A549 (cell line): ENCODE measurements around the gene FAM20C.

Source experiments
- CBX8 ChIP-seq: fragments of 200-600 bp; sonication (generic); IDR thresholded peaks from 2 replicates; pipeline ENCODE4 v1.6.1; 2016
- CHD2 ChIP-seq: fragments of 150-350 bp; IDR thresholded peaks from 2 replicates; pipeline ENCODE4 v1.6.1; 2014; ENCODE audit warnings: low read length; ENCODE audit not compliant: partially characterized antibody
- CHD4 ChIP-seq: fragments of 200-600 bp; sonication (generic); IDR thresholded peaks from 2 replicates; pipeline ENCODE4 v1.6.1; 2016; ENCODE audit warnings: antibody characterized with exemption, mild to moderate bottlenecking, borderline replicate concordance
- EP300 ChIP-seq, 2 experiments: fragments of >200 bp; sonication (Bioruptor Twin); formaldehyde crosslinking; IDR thresholded peaks; 2 replicates in 1 of 2; 3 replicates in 1 of 2; pipeline ENCODE4 v1.6.1; 2016 to 2017
- HOXA7 ChIP-seq: fragments of 250-450 bp; sonication (Bioruptor Pico); IDR thresholded peaks from 2 replicates; pipeline ENCODE4 v1.5.0; 2020; ENCODE audit warnings: mild to moderate bottlenecking, moderate library complexity
- MAFK ChIP-seq: fragments of 450-650 bp; IDR thresholded peaks from 2 replicates; pipeline ENCODE4 v1.6.1; 2014; ENCODE audit not compliant: partially characterized antibody
- MAZ ChIP-seq: fragments of 150-350 bp; IDR thresholded peaks from 2 replicates; pipeline ENCODE4 v1.6.1; 2014; ENCODE audit warnings: antibody characterized with exemption, low read depth, low read length, borderline replicate concordance
- POLR2A ChIP-seq: IDR thresholded peaks from 2 replicates; pipeline ENCODE4 v1.6.1; 2012; ENCODE audit warnings: mild to moderate bottlenecking, low read length
- POLR2AphosphoS2 ChIP-seq: conservative IDR thresholded peaks from 2 replicates; pipeline ENCODE4 v1.6.1; 2012; ENCODE audit warnings: low read length, improper control_type of control experiment, inconsistent platforms
- RNF2 ChIP-seq: fragments of 200-600 bp; sonication (generic); IDR thresholded peaks from 2 replicates; pipeline ENCODE4 v1.6.1; 2016; ENCODE audit warnings: low read depth, mild to moderate bottlenecking, antibody characterized with exemption, moderate library complexity, borderline replicate concordance
- ZNF302 ChIP-seq: fragments of 250-450 bp; sonication (Bioruptor Pico); IDR thresholded peaks from 2 replicates; pipeline ENCODE4 v1.9.0; 2021; ENCODE audit warnings: inconsistent platforms, mild to moderate bottlenecking, moderate library complexity
- TF ChIP-seq, protein P1 (sequence below): fragments of >200 bp; sonication (Bioruptor Twin); formaldehyde crosslinking; IDR thresholded peaks from 3 replicates; pipeline ENCODE4 v1.5.1; 2016
- TF ChIP-seq, protein P2 (sequence below): fragments of 200-600 bp; sonication (generic); IDR thresholded peaks from 2 replicates; pipeline ENCODE4 v1.6.1; 2016; ENCODE audit warnings: antibody characterized with exemption, mild to moderate bottlenecking, moderate library complexity

DNA sequence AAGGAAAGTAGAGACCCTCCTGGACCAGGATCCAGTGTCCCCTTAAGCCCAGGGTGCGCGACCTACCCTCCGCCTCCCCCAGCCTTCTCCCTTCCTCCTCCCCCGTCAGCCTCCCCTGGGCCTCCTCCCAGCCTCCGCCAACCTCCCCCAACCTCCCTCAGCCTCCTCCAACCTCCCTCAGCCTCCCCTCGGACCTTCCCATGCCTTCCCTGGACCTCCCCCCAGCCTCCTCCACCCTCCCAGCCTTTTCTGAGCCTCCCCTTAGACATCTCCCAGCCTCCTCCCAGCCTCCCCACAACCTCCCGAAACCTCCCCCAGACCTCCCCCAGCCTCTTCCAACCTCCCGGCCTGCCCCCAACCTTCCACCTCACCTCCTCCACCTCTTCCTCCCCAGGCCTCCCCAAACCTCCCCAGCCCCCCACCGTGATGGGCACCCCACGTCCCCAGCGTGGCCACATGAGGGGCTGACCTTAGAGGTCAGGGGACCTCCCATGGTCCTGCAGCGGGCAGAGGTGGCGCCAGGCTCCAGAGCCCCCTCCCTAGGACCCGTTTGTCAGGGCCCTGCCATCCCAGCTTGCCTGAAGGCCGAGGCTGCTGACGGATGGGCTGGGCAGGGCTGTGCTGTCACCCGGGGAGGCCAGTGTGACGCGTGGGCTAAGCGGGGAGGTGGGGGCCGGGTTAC is 18.8 kb downstream of the FAM20C start:
- TF ChIP-seq, protein P1, sequence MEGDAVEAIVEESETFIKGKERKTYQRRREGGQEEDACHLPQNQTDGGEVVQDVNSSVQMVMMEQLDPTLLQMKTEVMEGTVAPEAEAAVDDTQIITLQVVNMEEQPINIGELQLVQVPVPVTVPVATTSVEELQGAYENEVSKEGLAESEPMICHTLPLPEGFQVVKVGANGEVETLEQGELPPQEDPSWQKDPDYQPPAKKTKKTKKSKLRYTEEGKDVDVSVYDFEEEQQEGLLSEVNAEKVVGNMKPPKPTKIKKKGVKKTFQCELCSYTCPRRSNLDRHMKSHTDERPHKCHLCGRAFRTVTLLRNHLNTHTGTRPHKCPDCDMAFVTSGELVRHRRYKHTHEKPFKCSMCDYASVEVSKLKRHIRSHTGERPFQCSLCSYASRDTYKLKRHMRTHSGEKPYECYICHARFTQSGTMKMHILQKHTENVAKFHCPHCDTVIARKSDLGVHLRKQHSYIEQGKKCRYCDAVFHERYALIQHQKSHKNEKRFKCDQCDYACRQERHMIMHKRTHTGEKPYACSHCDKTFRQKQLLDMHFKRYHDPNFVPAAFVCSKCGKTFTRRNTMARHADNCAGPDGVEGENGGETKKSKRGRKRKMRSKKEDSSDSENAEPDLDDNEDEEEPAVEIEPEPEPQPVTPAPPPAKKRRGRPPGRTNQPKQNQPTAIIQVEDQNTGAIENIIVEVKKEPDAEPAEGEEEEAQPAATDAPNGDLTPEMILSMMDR = no peak
- TF ChIP-seq CHD2 (no peak), HOXA7 (CRISPR knock-in tag) (no peak), CBX8 (no peak), RNF2 (no peak), ZNF302 (CRISPR knock-in tag) (no peak), CHD4 (no peak), EP300 (IDR thresholded peaks at IDR 0.05) (no peak), POLR2A (no peak), MAFK (no peak), MAZ (no peak), POLR2AphosphoS2 (no peak)
- TF ChIP-seq, protein P2, sequence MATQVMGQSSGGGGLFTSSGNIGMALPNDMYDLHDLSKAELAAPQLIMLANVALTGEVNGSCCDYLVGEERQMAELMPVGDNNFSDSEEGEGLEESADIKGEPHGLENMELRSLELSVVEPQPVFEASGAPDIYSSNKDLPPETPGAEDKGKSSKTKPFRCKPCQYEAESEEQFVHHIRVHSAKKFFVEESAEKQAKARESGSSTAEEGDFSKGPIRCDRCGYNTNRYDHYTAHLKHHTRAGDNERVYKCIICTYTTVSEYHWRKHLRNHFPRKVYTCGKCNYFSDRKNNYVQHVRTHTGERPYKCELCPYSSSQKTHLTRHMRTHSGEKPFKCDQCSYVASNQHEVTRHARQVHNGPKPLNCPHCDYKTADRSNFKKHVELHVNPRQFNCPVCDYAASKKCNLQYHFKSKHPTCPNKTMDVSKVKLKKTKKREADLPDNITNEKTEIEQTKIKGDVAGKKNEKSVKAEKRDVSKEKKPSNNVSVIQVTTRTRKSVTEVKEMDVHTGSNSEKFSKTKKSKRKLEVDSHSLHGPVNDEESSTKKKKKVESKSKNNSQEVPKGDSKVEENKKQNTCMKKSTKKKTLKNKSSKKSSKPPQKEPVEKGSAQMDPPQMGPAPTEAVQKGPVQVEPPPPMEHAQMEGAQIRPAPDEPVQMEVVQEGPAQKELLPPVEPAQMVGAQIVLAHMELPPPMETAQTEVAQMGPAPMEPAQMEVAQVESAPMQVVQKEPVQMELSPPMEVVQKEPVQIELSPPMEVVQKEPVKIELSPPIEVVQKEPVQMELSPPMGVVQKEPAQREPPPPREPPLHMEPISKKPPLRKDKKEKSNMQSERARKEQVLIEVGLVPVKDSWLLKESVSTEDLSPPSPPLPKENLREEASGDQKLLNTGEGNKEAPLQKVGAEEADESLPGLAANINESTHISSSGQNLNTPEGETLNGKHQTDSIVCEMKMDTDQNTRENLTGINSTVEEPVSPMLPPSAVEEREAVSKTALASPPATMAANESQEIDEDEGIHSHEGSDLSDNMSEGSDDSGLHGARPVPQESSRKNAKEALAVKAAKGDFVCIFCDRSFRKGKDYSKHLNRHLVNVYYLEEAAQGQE = no peak
